B cell (primary cell): ENCODE results near the gene FKBP2. TPM values are rescaled to one million over a fixed set of nuclear protein-coding genes. Genes with fewer than 3 reads are reported as not detected.

Experiments
- ATAC-seq: fragments of 200-7000 bp; cut with Tn5 transposase; one replicate; pipeline ENCODE4 v1.10.0; 2021; ENCODE audit warnings: low read depth, mild to moderate bottlenecking, moderate number of reproducible peaks, moderate library complexity
- CTCF ChIA-PET: fragments of 350-600 bp; sonication (Branson Sonifier 250); formaldehyde crosslinking; loops from one replicate; lab custom pipeline; 2021; ENCODE audit warnings: antibody characterized with exemption, inconsistent platforms; lab: Charles Lee
- POLR2A ChIA-PET: fragments of 350-600 bp; sonication (Branson Sonifier 250); formaldehyde crosslinking; loops from one replicate; lab custom pipeline; 2021; ENCODE audit warnings: antibody characterized with exemption; lab: Charles Lee
- DNase-seq: peaks from one replicate; pipeline ENCODE4 v3.0.0; 2013
- H2AFZ ChIP-seq: 2 replicates; pipeline ENCODE4 v1.6.1; 2012; ENCODE audit warnings: mild to moderate bottlenecking, low read depth, low read length; ENCODE audit not compliant: insufficient read depth, poor library complexity, severe bottlenecking
- H3K27ac ChIP-seq, 2 donors: 1 replicate in 1 of 2; 2 replicates in 1 of 2; pipeline ENCODE4 v1.5.1; 2012 to 2013; ENCODE audit warnings: low read length in 2 of 2, mild to moderate bottlenecking in 2 of 2, moderate library complexity in 1 of 2
- H3K27me3 ChIP-seq, 4 experiments: fragments of 200-600 bp in 1 of 4; sonication (generic) in 1 of 4; replicated peaks in 1 of 4; 1 replicate in 2 of 4; 2 replicates in 2 of 4; pipeline versions ENCODE4 v1.6.1 to v1.7.0; 2013 to 2016; ENCODE audit warnings: low read length in 3 of 4, mild to moderate bottlenecking in 2 of 4, mixed read lengths in 1 of 4, moderate library complexity in 1 of 4; ENCODE audit not compliant: insufficient read depth in 4 of 4, control insufficient read depth in 3 of 4; ENCODE audit errors: control extremely low read depth in 1 of 4
- H3K36me3 ChIP-seq, 2 experiments: replicated peaks in 1 of 2; 1 replicate in 1 of 2; 2 replicates in 1 of 2; pipeline versions ENCODE4 v1.6.1 to v1.7.1; 2013; ENCODE audit warnings: low read length in 1 of 2; ENCODE audit not compliant: insufficient read depth in 2 of 2, control insufficient read depth in 1 of 2; ENCODE audit errors: control extremely low read depth in 1 of 2, extremely low read depth in 1 of 2
- H3K4me1 ChIP-seq, 2 donors: fragments of 200-600 bp in 1 of 2; sonication (generic) in 1 of 2; 1 replicate in 1 of 2; 2 replicates in 1 of 2; pipeline versions ENCODE4 v1.5.1 to v1.6.1; 2013 to 2017; ENCODE audit warnings: low read length in 2 of 2; ENCODE audit not compliant: control insufficient read depth in 2 of 2, insufficient read depth in 2 of 2
- H3K4me2 ChIP-seq: replicated peaks from 2 replicates; pipeline ENCODE3; 2012; ENCODE audit warnings: mild to moderate bottlenecking, low read depth, low read length; ENCODE audit not compliant: poor library complexity, severe bottlenecking
- H3K4me3 ChIP-seq, 5 experiments: fragments of 200-600 bp in 1 of 5; sonication (generic) in 1 of 5; 1 replicate in 3 of 5; 2 replicates in 2 of 5; pipeline versions ENCODE4 v1.5.1 to v1.7.0; 2011 to 2016; ENCODE audit warnings: low read length in 4 of 5, mild to moderate bottlenecking in 4 of 5, low read depth in 2 of 5, control low read depth in 1 of 5, moderate library complexity in 1 of 5; ENCODE audit not compliant: insufficient read depth in 1 of 5; ENCODE audit errors: control extremely low read depth in 1 of 5, extremely low read depth in 1 of 5
- H3K79me2 ChIP-seq: fragments of 200-600 bp; sonication (generic); one replicate; pipeline ENCODE4 v1.6.0; 2016; ENCODE audit warnings: low read length; ENCODE audit not compliant: control insufficient read depth, insufficient read depth
- H3K9ac ChIP-seq: fragments of 200-600 bp; sonication (generic); 2 replicates; pipeline ENCODE4 v1.6.1; 2017; ENCODE audit warnings: mild to moderate bottlenecking, low read length, moderate library complexity
- H3K9me3 ChIP-seq, 3 donors: one replicate each; pipeline versions ENCODE4 v1.6.1 to v1.7.1; 2013; ENCODE audit warnings: low read length in 2 of 3; ENCODE audit not compliant: control insufficient read depth in 2 of 3, insufficient read depth in 1 of 3; ENCODE audit errors: control extremely low read depth in 1 of 3
- H4K20me1 ChIP-seq: 2 replicates; pipeline ENCODE4 v1.6.0; 2012; ENCODE audit warnings: mild to moderate bottlenecking, low read length; ENCODE audit not compliant: insufficient read depth, control insufficient read depth, poor library complexity, severe bottlenecking
- H3K27ac Mint-ChIP-seq: one replicate; pipeline ENCODE4 v1.8.0; 2021; ENCODE audit warnings: mixed read lengths
- H3K27me3 Mint-ChIP-seq: one replicate; pipeline ENCODE4 v1.8.0; 2021; ENCODE audit warnings: mixed read lengths
- H3K4me1 Mint-ChIP-seq: one replicate; pipeline ENCODE4 v1.8.0; 2021; ENCODE audit warnings: mixed read lengths
- H3K4me3 Mint-ChIP-seq: one replicate; pipeline ENCODE4 v1.8.0; 2021; ENCODE audit warnings: mixed read lengths
- H3K9me3 Mint-ChIP-seq: one replicate; pipeline ENCODE4 v1.8.0; 2022; ENCODE audit warnings: mixed read lengths; ENCODE audit not compliant: insufficient read depth
- EZH2 ChIP-seq: IDR thresholded peaks from 2 replicates; pipeline ENCODE4 v1.6.1; 2012; ENCODE audit warnings: borderline replicate concordance, low read depth, mild to moderate bottlenecking, moderate library complexity, low read length; ENCODE audit not compliant: insufficient read depth, poor library complexity, severe bottlenecking
- WGBS: methylation state at CpG from one replicate; pipeline ENCODE4 v1.1.5; 2013; ENCODE audit warnings: missing lambda C conversion rate; ENCODE audit not compliant: insufficient coverage; 5-methylcytosine and 5-hydroxymethylcytosine counted together
- intact Hi-C: fragments of 100-400 bp; cut with micrococcal nuclease; formaldehyde crosslinking; loops from one replicate; pipeline ENCODE4 v1.10.0; 2022
- polyA plus RNA-seq: library from polyadenylated mRNA; depleted of rRNA; stranded (reverse); fragments of >200 nt; gene quantifications from 2 replicates; pipeline ENCODE4 v1.2.3, GENCODE V29; 2012
- total RNA-seq, 2 donors: library from RNA; stranded (reverse); fragments of 120-200 nt in 1 of 2; gene quantifications; 1 replicate in 1 of 2; 2 replicates in 1 of 2; pipeline versions ENCODE4 v1.2.3 to v1.2.4, GENCODE V29; 2013 to 2022
- TF ChIP-seq, protein P1 (sequence below): fragments of 200-600 bp; IDR thresholded peaks from one replicate; pipeline ENCODE4 v1.8.0; 2022; ENCODE audit warnings: antibody characterized with exemption, mild to moderate bottlenecking

Gene FKBP2
- total and polyA plus RNA-seq, 2 donors (not counting 1 experiment from before 2014, with no cell fraction given): 23.7 to 38.2 TPM

- Histone ChIP-seq H3K27ac (no peak overlapping the region), H3K79me2 (peaks cover 4% of the 10 kb centered on the region), H3K27me3 (no peaks in the 10 kb centered on the region), H3K36me3 (no peaks in the 10 kb centered on the region), H3K4me2 (peak overlapping the region; percentile 90), H3K9me3 (no peaks in the 10 kb centered on the region), H3K4me3 (peak overlapping the region; percentile 39 to 87 (median 63)), H3K4me1 (peaks cover 17 to 30% of the 10 kb centered on the region in 2 donors), H3K9ac (peak overlapping the region; percentile 76), H4K20me1 (no peaks in the 10 kb centered on the region), H2AFZ (peak overlapping the region; percentile 82)
- H3K4me3 Mint-ChIP-seq: peak overlapping the region; percentile 88
- peaks cover 22% of the 10 kb centered on the region for H3K4me1 Mint-ChIP-seq
- 2% methylated on average over 14 of the region's 23 CpGs for WGBS
- H3K27me3 Mint-ChIP-seq: no peaks in the 10 kb centered on the region
- ChIA-PET CTCF (interaction anchor here (0.7 to 10.4 kb wide), 12 partner anchors 11 to 103 kb away, joined by 3 to 141 read pairs (median 6); partner anchors contain the start of genes CATSPERZ, FERMT3, FKBP2 and NUDT22), POLR2A (interaction anchor here (0.7 to 1.2 kb wide), 5 partner anchors 10 to 48 kb away, joined by 3 to 6 read pairs (median 3); partner anchors contain the start of genes BAD and GPR137)
- ATAC-seq: no peak
- intact Hi-C loops: no loop called here
- no peaks in the 10 kb centered on the region for H3K9me3 Mint-ChIP-seq
- TF ChIP-seq, protein P1, sequence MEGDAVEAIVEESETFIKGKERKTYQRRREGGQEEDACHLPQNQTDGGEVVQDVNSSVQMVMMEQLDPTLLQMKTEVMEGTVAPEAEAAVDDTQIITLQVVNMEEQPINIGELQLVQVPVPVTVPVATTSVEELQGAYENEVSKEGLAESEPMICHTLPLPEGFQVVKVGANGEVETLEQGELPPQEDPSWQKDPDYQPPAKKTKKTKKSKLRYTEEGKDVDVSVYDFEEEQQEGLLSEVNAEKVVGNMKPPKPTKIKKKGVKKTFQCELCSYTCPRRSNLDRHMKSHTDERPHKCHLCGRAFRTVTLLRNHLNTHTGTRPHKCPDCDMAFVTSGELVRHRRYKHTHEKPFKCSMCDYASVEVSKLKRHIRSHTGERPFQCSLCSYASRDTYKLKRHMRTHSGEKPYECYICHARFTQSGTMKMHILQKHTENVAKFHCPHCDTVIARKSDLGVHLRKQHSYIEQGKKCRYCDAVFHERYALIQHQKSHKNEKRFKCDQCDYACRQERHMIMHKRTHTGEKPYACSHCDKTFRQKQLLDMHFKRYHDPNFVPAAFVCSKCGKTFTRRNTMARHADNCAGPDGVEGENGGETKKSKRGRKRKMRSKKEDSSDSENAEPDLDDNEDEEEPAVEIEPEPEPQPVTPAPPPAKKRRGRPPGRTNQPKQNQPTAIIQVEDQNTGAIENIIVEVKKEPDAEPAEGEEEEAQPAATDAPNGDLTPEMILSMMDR: peak; percentile 39
- no peak for TF ChIP-seq EZH2
- peak; percentile 63 for DNase-seq
- peak overlapping the region; percentile 76 for H3K27ac Mint-ChIP-seq
Measured at GRCh38 chr11:64252003-64252872, 11.3 kb downstream of the FKBP2 start.

- DNase-seq (no peak), ATAC-seq (no peak)
- Histone ChIP-seq H3K36me3 (no peaks in the 10 kb centered on the region), H3K9ac (no peak overlapping the region), H3K4me3 (no peak overlapping the region), H3K27me3 (no peaks in the 10 kb centered on the region), H3K4me1 (peaks cover 17 to 23% of the 10 kb centered on the region in 2 donors), H3K9me3 (no peaks in the 10 kb centered on the region), H3K4me2 (peak overlapping the region; percentile 90), H3K79me2 (peaks cover 4% of the 10 kb centered on the region), H2AFZ (no peak overlapping the region), H4K20me1 (no peaks in the 10 kb centered on the region), H3K27ac (no peak overlapping the region)
- no peak for TF ChIP-seq EZH2
- TF ChIP-seq, protein P1: no peak
- H3K4me3 Mint-ChIP-seq: peak overlapping the region; percentile 41
- ChIA-PET CTCF (interaction anchor here (3.8 to 10.4 kb wide), 3 partner anchors 16 to 49 kb away, joined by 25 to 141 read pairs (median 51); partner anchors contain the start of genes CATSPERZ and FERMT3), POLR2A (no interaction called here)
- intact Hi-C loops: no loop called here
- no peaks in the 10 kb centered on the region for H3K9me3 Mint-ChIP-seq
- 91% methylated on average over 8 of the region's 8 CpGs for WGBS
- peaks cover 18% of the 10 kb centered on the region for H3K4me1 Mint-ChIP-seq
- H3K27ac Mint-ChIP-seq: no peak overlapping the region
- H3K27me3 Mint-ChIP-seq: no peaks in the 10 kb centered on the region
Measured at GRCh38 chr11:64253043-64253442, 12.1 kb downstream of the FKBP2 start.
